Smooth muscle cell (in vitro differentiated cells): ENCODE results near the gene PERM1. TPM values are rescaled to one million over a fixed set of nuclear protein-coding genes. Genes with fewer than 3 reads are reported as not detected.

ENCODE experiments used
- DNase-seq: peaks from one replicate; lab custom pipeline; 2025; ENCODE audit not compliant: unreplicated experiment; lab: John Stamatoyannopoulos, UW
- H2AFZ ChIP-seq: fragments of 200-600 bp; sonication (generic); 2 replicates; pipeline ENCODE4 v1.6.0; 2016; ENCODE audit warnings: antibody characterized with exemption, low read depth, mild to moderate bottlenecking
- H3F3A ChIP-seq: fragments of 200-600 bp; sonication (generic); 2 replicates; pipeline ENCODE4 v1.6.0; 2017; ENCODE audit warnings: antibody characterized with exemption, low read depth
- H3K27ac ChIP-seq: fragments of 200-600 bp; sonication (generic); 2 replicates; pipeline ENCODE4 v1.5.1; 2016; ENCODE audit warnings: low read depth, mild to moderate bottlenecking
- H3K27me3 ChIP-seq: fragments of 200-600 bp; sonication (generic); 2 replicates; pipeline ENCODE4 v1.6.1; 2016; ENCODE audit warnings: low read depth, mild to moderate bottlenecking
- H3K36me3 ChIP-seq: fragments of 200-600 bp; sonication (generic); 2 replicates; pipeline ENCODE4 v1.5.1; 2016; ENCODE audit warnings: low read depth
- H3K4me1 ChIP-seq: fragments of 200-600 bp; sonication (generic); 2 replicates; pipeline ENCODE4 v1.5.1; 2016; ENCODE audit warnings: low read depth
- H3K4me2 ChIP-seq: fragments of 200-600 bp; sonication (generic); 2 replicates; pipeline ENCODE4 v1.6.0; 2016; ENCODE audit warnings: mild to moderate bottlenecking
- H3K4me3 ChIP-seq: fragments of 200-600 bp; sonication (generic); 2 replicates; pipeline ENCODE4 v1.5.1; 2016; ENCODE audit warnings: mild to moderate bottlenecking
- H3K79me2 ChIP-seq: fragments of 200-600 bp; sonication (generic); 2 replicates; pipeline ENCODE4 v1.6.0; 2016; ENCODE audit warnings: low read depth, mild to moderate bottlenecking
- H3K9ac ChIP-seq: fragments of 200-600 bp; sonication (generic); 2 replicates; pipeline ENCODE4 v1.6.0; 2016; ENCODE audit warnings: low read depth
- H3K9me3 ChIP-seq: fragments of 200-600 bp; sonication (generic); replicated peaks from 2 replicates; pipeline ENCODE4 v1.5.1; 2016; ENCODE audit warnings: low read depth
- H4K20me1 ChIP-seq: fragments of 200-600 bp; sonication (generic); 2 replicates; pipeline ENCODE4 v1.6.0; 2016; ENCODE audit warnings: low read depth
- WGBS: methylation state at CpG from one replicate; pipeline ENCODE4 v1.1.7; 2016; ENCODE audit warnings: low lambda C conversion rate; 5-methylcytosine and 5-hydroxymethylcytosine counted together
- polyA plus RNA-seq: library from polyadenylated mRNA; unstranded; fragments of >200 nt; fragmentation: Nextera tagmentation; extraction: Ambion mirVana; gene quantifications from 2 replicates; pipeline ENCODE4 v1.2.1, GENCODE V29; 2016
- total RNA-seq: library from RNA; depleted of rRNA; stranded (reverse); fragments of >200 nt; gene quantifications from 2 replicates; pipeline ENCODE4 v1.2.3, GENCODE V29; 2014
- TF ChIP-seq, protein P1 (sequence below): fragments of 200-600 bp; sonication (generic); IDR thresholded peaks from 2 replicates; pipeline ENCODE4 v1.5.1; 2017; ENCODE audit warnings: borderline replicate concordance, mild to moderate bottlenecking, antibody characterized with exemption; ENCODE audit not compliant: insufficient read depth, poor library complexity, severe bottlenecking

PERM1 gene
- total and polyA plus RNA-seq, 2 experiments from 2014 or later = 2.6 TPM; not detected in 1

DNA sequence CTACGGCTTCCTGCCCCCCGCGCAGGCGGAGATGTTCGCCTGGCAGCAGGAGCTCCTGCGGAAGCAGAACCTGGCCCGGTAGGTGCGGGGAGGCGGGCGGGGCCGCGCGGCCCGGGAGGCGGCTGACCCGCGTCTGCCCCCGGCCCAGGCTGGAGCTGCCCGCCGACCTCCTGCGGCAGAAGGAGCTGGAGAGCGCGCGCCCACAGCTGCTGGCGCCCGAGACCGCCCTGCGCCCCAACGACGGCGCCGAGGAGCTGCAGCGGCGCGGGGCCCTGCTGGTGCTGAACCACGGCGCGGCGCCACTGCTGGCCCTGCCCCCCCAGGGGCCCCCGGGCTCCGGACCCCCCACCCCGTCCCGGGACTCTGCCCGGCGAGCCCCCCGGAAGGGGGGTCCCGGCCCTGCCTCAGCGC lies 39.5 kb downstream of the PERM1 start:
- peak overlapping the region; percentile 47 for H3K4me3 ChIP-seq
- peaks cover 12% of the 10 kb centered on the region for H3F3A ChIP-seq
- H3K27ac ChIP-seq = peak overlapping the region; percentile 13
- WGBS = 2% methylated on average over 34 of the region's 48 CpGs
- peak overlapping the region; percentile 89 for H3K4me2 ChIP-seq
- no peaks in the 10 kb centered on the region for H3K9me3 ChIP-seq
- no peak overlapping the region for H2AFZ ChIP-seq
- no peaks in the 10 kb centered on the region for H3K27me3 ChIP-seq
- peaks cover 18% of the 10 kb centered on the region for H4K20me1 ChIP-seq
- TF ChIP-seq, protein P1, sequence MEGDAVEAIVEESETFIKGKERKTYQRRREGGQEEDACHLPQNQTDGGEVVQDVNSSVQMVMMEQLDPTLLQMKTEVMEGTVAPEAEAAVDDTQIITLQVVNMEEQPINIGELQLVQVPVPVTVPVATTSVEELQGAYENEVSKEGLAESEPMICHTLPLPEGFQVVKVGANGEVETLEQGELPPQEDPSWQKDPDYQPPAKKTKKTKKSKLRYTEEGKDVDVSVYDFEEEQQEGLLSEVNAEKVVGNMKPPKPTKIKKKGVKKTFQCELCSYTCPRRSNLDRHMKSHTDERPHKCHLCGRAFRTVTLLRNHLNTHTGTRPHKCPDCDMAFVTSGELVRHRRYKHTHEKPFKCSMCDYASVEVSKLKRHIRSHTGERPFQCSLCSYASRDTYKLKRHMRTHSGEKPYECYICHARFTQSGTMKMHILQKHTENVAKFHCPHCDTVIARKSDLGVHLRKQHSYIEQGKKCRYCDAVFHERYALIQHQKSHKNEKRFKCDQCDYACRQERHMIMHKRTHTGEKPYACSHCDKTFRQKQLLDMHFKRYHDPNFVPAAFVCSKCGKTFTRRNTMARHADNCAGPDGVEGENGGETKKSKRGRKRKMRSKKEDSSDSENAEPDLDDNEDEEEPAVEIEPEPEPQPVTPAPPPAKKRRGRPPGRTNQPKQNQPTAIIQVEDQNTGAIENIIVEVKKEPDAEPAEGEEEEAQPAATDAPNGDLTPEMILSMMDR = no peak
- no peaks in the 10 kb centered on the region for H3K36me3 ChIP-seq
- peaks cover 21% of the 10 kb centered on the region for H3K4me1 ChIP-seq
- no peaks in the 10 kb centered on the region for H3K79me2 ChIP-seq
- DNase-seq = peak; percentile 35
- no peak overlapping the region for H3K9ac ChIP-seq

DNA sequence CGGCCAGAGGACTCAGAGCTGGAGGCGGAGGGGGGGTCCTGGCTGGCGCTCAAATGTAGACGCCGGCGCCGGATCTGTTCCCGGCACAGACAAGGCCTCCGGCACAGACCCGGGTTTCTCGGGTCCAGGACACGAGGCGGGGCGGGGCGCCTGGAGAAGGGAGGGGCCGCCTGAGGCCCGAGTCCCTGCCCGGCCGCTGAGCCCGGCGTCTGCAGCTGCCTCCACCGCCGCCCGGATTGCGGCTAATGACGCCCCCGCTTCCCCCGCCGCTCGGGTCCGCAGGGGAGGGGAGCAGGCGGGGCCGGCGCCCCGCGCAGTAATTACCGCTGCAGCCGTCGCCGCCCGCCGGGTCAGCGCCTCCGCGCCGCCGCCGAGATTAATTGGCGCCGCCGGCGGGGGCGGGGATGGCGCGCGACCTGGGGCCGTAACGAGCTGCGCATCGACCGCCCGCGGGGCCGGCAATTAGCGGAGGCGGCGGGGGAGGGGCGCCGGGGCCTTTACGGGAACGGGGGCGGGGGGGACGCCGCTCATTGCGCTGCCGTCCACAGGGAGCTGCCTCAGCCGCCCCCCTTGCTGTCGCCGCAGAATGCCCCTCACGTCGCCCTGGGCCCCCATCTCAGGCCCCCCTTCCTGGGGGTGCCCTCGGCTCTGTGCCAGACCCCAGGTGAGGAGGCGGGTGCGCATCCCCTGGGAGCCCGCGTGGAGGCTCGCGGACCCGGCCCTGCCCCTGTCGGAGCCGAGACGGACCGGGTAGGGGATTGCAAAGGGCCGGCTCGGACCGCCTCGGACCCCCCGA lies 40.1 kb downstream of the PERM1 start:
- H3K27ac ChIP-seq = no peak overlapping the region
- WGBS = under 1% methylated on average over 33 of the region's 98 CpGs
- TF ChIP-seq, protein P1 = no peak
- peaks cover 21% of the 10 kb centered on the region for H3K4me1 ChIP-seq
- H3K79me2 ChIP-seq = no peaks in the 10 kb centered on the region
- H3K36me3 ChIP-seq = no peaks in the 10 kb centered on the region
- no peak overlapping the region for H3K9ac ChIP-seq
- H2AFZ ChIP-seq = no peak overlapping the region
- DNase-seq = peak; percentile 65
- peak overlapping the region; percentile 89 for H3K4me2 ChIP-seq
- peaks cover 12% of the 10 kb centered on the region for H3F3A ChIP-seq
- no peaks in the 10 kb centered on the region for H3K27me3 ChIP-seq
- H4K20me1 ChIP-seq = peaks cover 18% of the 10 kb centered on the region
- H3K9me3 ChIP-seq = no peaks in the 10 kb centered on the region
- H3K4me3 ChIP-seq = peak overlapping the region; percentile 47

DNA sequence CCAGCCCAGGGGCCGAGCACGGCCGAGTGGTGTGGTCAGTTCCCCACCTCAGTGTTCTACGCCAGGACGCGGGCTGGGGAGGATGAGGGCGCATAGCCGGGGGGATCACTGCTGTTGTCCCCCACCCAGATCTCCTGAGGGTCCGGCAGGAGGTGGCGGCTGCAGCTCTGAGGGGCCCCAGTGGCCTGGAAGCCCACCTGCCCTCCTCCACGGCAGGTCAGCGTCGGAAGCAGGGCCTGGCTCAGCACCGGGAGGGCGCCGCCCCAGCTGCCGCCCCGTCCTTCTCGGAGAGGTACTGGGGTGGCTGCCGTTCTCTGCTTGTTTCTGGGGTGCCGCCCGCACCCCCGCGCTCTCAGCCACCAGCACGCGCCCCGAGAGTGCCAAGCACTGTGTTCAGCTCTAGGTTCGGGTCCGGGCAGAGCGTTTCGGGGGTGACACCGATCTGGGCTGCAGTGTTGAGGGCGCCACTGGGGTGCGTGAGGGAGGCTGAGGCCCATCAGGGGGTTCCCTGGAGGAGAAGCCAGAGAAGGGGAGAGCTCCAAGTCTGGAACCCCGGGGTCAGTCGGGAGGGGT lies 40.8 kb downstream of the PERM1 start:
- no peak overlapping the region for H3K27ac ChIP-seq
- H3K9me3 ChIP-seq = no peaks in the 10 kb centered on the region
- no peak overlapping the region for H3K9ac ChIP-seq
- no peaks in the 10 kb centered on the region for H3K27me3 ChIP-seq
- H3K4me2 ChIP-seq = peak overlapping the region; percentile 89
- H4K20me1 ChIP-seq = peaks cover 18% of the 10 kb centered on the region
- TF ChIP-seq, protein P1 = no peak
- DNase-seq = no peak
- H3F3A ChIP-seq = peaks cover 12% of the 10 kb centered on the region
- peak overlapping the region; percentile 47 for H3K4me3 ChIP-seq
- no peaks in the 10 kb centered on the region for H3K36me3 ChIP-seq
- H2AFZ ChIP-seq = no peak overlapping the region
- peaks cover 21% of the 10 kb centered on the region for H3K4me1 ChIP-seq
- WGBS = 8% methylated on average over 32 of the region's 36 CpGs
- no peaks in the 10 kb centered on the region for H3K79me2 ChIP-seq
